GM19035 (cell line): ENCODE results near the gene TBC1D2B.
"Not testable (repeated sequence)": the region's sequence is repeated elsewhere in the genome, so short reads cannot be mapped to it uniquely, and the experiment has no call there.

Source experiments
- ATAC-seq: cut with Tn5 transposase; IDR thresholded peaks from one replicate; pipeline ENCODE4 v1.9.1; 2021; ENCODE audit not compliant: unreplicated experiment

TBC1D2B gene

DNA sequence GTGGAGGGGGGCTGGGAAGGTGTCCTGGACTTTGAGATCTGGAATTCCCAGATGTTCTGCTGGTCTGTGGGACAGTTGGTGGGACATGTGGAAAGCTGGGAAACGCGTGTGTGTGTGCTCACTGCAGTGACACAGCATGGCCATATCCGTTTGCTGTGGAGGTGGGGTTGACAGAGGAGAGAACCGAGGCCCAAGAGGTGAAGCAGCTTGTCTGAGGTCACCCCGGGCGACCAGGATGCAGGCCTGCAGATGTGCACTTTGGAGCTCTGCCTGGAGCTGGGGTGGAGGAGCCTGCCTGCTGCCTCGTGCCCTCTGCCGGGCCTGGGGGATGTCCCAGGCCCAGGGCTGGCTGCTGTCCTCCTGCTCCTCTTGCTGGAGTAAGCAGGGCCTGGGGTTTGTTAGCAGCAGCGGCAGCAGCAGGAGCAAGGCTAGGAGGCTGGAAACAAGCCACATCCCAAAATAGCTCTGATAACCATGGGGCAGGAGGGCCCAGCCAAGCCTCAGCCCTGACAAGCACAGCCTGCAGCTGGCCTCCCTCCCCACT is 85.8 kb downstream of the TBC1D2B start:
- ATAC-seq = not testable (repeated sequence)

DNA sequence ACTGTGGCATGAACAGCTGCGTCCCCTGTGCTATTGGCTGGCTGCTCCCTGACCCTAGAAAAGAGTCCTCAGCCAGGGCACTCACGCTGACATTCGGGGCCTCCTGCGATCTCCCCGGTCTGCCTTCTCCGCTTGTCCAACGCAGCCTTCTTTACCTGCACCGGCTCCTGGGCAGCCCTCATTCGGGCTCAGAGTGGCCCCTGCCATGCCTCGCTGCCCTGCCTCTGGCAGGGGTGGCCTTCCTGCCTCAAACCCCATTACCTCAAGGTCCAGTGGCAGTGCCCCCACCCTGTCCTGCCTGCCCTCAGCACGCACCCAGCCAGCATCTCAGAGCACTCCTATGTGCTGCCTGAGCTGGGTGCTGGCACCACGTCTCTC is 86.5 kb downstream of the TBC1D2B start:
- ATAC-seq = no peak

GRCh38 chr15:77989296-77990143 is 88.0 kb downstream of the TBC1D2B start:
- ATAC-seq = no peak

GRCh38 chr15:77988347-77989295 is 88.9 kb downstream of the TBC1D2B start:
- no peak for ATAC-seq

GRCh38 chr15:77987765-77988136 is 89.8 kb downstream of the TBC1D2B start:
- ATAC-seq = not testable (repeated sequence)

DNA sequence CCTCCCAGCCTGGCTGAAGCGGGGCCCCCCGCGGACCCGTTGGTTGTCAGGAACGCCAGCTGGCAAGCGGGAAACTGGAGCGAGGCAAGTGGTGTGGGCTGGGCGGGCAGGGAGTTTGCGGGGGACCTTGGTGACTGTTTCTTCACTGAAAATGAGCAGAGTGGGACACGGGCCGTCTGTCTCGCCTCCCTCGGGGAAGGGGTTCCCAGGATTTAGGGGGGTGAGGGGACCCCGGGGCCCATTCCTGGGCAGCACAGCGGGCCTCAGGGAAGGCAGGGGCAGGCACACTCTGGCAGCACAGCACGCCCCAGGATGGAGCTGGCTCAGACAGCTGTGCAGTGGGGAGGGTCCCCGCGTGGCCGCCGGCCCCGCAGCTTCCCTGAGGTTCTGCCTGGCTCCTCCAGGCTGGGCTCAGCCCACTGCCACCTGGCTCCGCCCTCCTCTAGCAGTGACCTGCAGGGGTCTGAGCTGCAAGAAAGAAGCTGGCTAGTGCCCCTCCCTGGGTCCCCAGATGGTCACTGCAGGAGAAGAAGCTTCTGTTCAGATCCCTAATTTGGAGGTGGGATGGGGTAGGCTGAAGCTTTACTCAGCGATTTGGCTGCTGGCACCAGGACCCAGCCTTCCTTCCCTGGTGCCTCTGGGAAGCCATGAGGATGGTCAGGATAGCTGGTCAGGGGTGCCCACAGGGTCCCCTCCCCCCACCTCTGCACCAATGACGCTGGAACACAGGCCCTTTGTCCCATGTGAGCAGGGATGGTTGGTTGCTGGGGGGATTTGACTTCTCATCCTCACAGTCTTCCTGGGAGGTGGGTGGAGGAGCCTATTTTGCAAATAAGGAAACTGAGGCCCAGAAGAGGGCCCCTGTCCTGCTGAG is 90.4 kb downstream of the TBC1D2B start:
- no peak for ATAC-seq

DNA sequence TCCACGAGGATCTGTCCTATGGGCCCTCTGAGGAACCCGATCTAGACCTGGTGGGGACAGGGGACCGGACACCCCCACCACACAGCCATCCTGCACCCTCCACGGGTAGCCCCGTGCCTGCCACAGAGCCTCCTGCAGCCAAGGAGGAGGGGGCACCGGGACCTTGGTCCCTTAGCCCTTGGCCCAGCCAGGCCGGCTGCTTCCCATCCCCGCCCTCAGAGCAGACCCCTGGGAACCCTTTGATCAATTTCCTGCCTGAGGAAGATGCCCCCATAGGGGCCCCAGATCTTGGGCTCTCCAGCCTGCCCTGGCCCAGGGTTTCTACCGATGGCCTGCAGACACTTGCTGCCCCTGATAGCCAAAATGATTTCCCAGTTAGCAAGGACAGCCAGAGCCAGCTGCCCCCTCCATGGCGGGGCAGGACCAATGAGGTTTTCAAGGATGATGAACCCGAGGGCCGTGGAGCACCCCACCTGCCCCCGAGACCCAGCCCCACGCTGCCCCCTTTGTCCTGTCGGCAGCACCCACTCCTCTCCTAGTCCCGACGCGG is 91.5 kb downstream of the TBC1D2B start:
- no peak for ATAC-seq

- ATAC-seq = no peak
These were observed 92.2 kb downstream of the TBC1D2B start for GRCh38 chr15:77985031-77985930.

DNA sequence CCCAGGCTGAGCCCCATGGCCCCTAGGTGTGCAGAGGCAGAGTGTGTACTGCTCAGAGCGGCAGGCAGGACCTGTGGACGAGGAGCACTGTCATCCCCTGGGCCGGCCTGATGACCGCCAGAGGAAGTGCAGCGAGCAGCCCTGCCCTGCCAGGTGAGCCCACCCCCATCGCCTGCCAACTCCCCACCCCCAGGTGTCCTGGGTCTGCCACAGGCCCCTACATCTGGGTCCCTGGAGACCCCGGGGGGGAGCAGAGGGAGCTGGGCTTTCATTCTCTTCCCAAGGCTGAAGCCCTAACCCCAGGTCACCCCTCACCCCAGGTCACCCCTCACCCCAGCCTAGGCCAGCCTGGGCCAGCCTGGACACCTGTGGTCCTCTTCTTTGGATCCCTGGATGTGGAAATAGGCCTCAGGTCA is 93.1 kb downstream of the TBC1D2B start:
- no peak for ATAC-seq

GRCh38 chr15:77983708-77984445 is 93.6 kb downstream of the TBC1D2B start:
- ATAC-seq = no peak

DNA sequence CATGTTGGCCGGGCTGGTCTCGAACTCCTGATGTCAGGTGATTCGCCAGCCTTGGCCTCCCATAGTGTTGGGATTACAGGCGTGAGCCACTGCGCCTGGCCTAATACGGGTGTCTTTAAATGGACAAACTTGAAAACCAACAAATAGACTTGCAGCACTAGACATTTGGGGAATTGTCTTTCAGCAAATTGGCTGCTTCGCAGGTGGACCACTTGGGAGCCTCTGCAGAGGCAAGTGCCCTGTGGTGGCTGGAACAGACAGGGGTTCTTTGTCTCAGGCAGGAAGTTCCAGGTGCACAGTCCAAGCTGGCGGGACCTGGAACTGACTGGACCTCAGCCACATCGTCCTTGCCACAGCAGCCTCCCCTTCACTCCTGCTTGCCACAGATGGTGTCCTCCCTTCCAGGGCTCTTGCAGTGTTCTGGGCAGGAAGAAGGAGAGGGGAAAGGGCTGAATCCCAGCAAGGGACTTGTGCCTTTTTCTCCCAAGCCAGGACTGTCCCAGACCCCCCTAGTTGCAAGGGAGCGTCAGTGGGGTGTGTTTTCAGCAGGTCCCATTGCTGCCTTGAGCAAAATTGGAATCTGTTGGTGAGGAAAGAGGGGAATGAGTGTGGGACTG is 94.3 kb downstream of the TBC1D2B start:
- ATAC-seq = no peak

DNA sequence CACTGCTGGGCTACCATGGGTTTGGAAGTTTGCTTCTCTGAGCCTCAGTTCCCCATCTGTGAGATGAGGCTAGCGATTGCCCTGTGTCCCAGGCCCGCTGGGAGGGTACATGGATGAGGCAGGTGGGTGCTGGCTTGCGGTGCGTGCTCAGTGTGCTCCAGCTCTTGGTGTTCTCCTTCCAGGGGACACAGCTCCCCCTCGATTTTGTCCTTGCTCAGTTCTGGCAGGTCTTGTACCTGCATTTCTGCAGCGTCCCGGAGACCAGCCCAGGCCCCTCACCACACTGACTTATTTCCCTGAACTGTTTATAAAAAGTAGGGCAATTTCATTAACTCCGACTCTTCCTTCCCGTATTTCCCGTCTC is 95.4 kb downstream of the TBC1D2B start:
- ATAC-seq = no peak

DNA sequence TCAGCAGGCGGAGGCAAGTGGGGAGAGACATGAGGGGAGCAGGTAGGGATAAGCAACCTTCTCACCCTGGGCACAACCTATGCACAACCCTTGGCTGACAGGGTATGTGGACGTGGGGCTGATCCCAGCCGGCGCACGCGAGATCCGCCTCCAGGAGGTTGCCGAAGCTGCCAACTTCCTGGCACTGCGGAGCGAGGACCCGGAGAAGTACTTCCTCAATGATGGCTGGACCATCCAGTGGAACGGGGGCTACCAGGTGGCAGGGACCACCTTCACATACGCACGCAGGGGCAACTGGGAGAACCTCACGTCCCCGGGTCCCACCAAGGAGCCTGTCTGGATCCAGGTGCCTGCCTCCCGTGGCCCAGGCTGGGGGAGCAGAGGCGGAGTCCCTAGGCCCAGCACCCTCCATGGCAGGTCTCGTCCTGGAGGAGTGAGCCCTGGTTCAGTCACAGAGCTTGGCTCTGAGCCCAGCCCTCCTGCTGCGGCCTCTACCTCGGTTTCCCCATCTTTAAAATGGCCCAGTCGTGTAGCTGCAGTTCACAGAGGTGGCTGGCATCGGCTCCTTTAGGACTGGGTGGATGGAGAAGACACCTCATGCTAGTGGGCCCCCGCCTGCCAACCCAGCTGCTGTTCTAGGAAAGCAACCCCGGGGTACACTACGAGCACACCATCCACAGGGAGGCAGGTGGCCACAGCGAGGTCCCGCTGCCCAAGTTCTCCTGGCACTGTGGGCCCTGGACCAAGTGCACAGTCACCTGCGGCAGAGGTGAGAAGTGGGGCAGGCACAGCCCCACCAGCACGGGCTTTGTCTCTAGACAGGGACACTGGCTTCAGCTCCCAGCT is 96.0 kb downstream of the TBC1D2B start:
- no peak for ATAC-seq

- ATAC-seq = not testable (repeated sequence)
These were observed 96.8 kb downstream of the TBC1D2B start for GRCh38 chr15:77980674-77981073.

GRCh38 chr15:77980098-77980497 is 97.4 kb downstream of the TBC1D2B start:
- ATAC-seq = no peak

- not testable (repeated sequence) for ATAC-seq
These were observed 98.4 kb downstream of the TBC1D2B start for GRCh38 chr15:77979157-77979556.

- not testable (repeated sequence) for ATAC-seq
These were observed 98.8 kb downstream of the TBC1D2B start for GRCh38 chr15:77978759-77979145.
